ENCODE results near the gene ITGB4.

DNA sequence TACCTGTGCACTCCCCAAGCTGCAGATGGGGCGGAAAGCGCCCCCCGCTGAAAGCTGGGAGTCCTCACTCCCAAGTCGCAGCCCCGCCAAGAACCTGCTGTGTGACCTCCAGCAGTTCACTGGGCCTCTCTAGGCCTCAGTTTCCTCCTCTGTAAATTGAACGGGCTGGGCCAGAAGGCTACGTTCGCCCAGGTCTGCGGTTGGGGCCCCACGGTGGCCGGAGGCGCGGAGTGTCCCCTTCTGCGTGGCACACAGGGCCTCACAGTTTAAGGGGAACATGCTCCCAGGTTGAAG lies 43.1 kb downstream of the ITGB4 start:
- TF ChIP-seq CEBPB (IDR thresholded peaks at IDR 0.05): no peak
- TF ChIP-seq, protein P1, sequence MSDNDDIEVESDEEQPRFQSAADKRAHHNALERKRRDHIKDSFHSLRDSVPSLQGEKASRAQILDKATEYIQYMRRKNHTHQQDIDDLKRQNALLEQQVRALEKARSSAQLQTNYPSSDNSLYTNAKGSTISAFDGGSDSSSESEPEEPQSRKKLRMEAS (IDR thresholded peaks at IDR 0.05): no peak
- TF ChIP-seq, protein P2, sequence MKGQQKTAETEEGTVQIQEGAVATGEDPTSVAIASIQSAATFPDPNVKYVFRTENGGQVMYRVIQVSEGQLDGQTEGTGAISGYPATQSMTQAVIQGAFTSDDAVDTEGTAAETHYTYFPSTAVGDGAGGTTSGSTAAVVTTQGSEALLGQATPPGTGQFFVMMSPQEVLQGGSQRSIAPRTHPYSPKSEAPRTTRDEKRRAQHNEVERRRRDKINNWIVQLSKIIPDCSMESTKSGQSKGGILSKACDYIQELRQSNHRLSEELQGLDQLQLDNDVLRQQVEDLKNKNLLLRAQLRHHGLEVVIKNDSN (IDR thresholded peaks at IDR 0.05): no peak
- TF ChIP-seq, protein P3, sequence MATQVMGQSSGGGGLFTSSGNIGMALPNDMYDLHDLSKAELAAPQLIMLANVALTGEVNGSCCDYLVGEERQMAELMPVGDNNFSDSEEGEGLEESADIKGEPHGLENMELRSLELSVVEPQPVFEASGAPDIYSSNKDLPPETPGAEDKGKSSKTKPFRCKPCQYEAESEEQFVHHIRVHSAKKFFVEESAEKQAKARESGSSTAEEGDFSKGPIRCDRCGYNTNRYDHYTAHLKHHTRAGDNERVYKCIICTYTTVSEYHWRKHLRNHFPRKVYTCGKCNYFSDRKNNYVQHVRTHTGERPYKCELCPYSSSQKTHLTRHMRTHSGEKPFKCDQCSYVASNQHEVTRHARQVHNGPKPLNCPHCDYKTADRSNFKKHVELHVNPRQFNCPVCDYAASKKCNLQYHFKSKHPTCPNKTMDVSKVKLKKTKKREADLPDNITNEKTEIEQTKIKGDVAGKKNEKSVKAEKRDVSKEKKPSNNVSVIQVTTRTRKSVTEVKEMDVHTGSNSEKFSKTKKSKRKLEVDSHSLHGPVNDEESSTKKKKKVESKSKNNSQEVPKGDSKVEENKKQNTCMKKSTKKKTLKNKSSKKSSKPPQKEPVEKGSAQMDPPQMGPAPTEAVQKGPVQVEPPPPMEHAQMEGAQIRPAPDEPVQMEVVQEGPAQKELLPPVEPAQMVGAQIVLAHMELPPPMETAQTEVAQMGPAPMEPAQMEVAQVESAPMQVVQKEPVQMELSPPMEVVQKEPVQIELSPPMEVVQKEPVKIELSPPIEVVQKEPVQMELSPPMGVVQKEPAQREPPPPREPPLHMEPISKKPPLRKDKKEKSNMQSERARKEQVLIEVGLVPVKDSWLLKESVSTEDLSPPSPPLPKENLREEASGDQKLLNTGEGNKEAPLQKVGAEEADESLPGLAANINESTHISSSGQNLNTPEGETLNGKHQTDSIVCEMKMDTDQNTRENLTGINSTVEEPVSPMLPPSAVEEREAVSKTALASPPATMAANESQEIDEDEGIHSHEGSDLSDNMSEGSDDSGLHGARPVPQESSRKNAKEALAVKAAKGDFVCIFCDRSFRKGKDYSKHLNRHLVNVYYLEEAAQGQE (IDR thresholded peaks at IDR 0.05; ENCODE audit: low read depth): no peak
- TF ChIP-seq TAF1 (IDR thresholded peaks at IDR 0.05; ENCODE audit: low read depth): no peak
- no peak for TF ChIP-seq EP300 (IDR thresholded peaks at IDR 0.05; ENCODE audit: borderline replicate concordance)
- no peak for TF ChIP-seq FOXM1 (IDR thresholded peaks at IDR 0.05; ENCODE audit: borderline replicate concordance, low read depth)
- no peak; the same call in 1 of the 2 replicates for TF ChIP-seq TCF12 (IDR thresholded peaks at IDR 0.05; ENCODE audit: low read depth)
- no peak for TF ChIP-seq RAD21 (IDR thresholded peaks at IDR 0.05; ENCODE audit: low read depth)
- TF ChIP-seq YY1 (IDR thresholded peaks at IDR 0.05; ENCODE audit: low read depth): no peak
- TF ChIP-seq TEAD4 (IDR thresholded peaks at IDR 0.05): no peak
- no peak for TF ChIP-seq CREB1 (IDR thresholded peaks at IDR 0.05; ENCODE audit: low read depth)

All from Ishikawa (cell line).